Transverse colon (tissue), 4 donors: Measurements from ENCODE around the gene SWAP70. TPM values are rescaled to one million over a fixed set of nuclear protein-coding genes. Genes with fewer than 3 reads are reported as not detected.

ENCODE experiments used
- DNase-seq: peaks from one replicate; pipeline ENCODE4 v3.0.0-alpha.2; 2019
- H3K27ac ChIP-seq, 4 donors: fragments of 200-600 bp; sonication (generic); 2 replicates each; pipeline ENCODE4 v1.5.1; 2016 to 2018; ENCODE audit warnings: inconsistent platforms in 4 of 4
- H3K27me3 ChIP-seq: fragments of 200-600 bp; sonication (generic); 2 replicates; pipeline ENCODE4 v1.5.1; 2017; ENCODE audit warnings: inconsistent platforms
- H3K36me3 ChIP-seq, 4 donors: fragments of 200-600 bp; sonication (generic); 2 replicates each; pipeline ENCODE4 v1.5.1; 2017 to 2019; ENCODE audit warnings: inconsistent platforms in 4 of 4
- H3K4me1 ChIP-seq, 4 donors: fragments of 200-600 bp; sonication (generic); 2 replicates each; pipeline ENCODE4 v1.5.1; 2017 to 2020; ENCODE audit warnings: inconsistent platforms in 4 of 4
- H3K4me3 ChIP-seq, 4 donors: fragments of 200-600 bp; sonication (generic); 1 replicate in 1 of 4; 2 replicates in 3 of 4; pipeline versions ENCODE4 v1.5.1 to v1.6.1; 2017 to 2019; ENCODE audit warnings: inconsistent platforms in 4 of 4
- H3K9me3 ChIP-seq, 2 donors: fragments of 200-600 bp; sonication (generic); 2 replicates each; pipeline ENCODE4 v1.5.1; 2017 to 2019; ENCODE audit warnings: inconsistent platforms in 2 of 2
- EP300 ChIP-seq: sonication (generic); formaldehyde crosslinking; IDR thresholded peaks from one replicate; pipeline ENCODE4 v1.6.1; 2017; ENCODE audit warnings: antibody characterized with exemption, low read depth
- POLR2A ChIP-seq: fragments of 450-650 bp; IDR thresholded peaks from one replicate; pipeline ENCODE4 v1.6.1; 2016; ENCODE audit warnings: antibody characterized with exemption, mild to moderate bottlenecking, moderate library complexity
- POLR2AphosphoS5 ChIP-seq, 3 donors: sonication (generic); formaldehyde crosslinking; IDR thresholded peaks; one replicate each; pipeline ENCODE4 v1.6.1; 2016; ENCODE audit warnings: antibody characterized with exemption in 3 of 3
- WGBS, 2 donors: methylation state at CpG; one replicate each; pipeline ENCODE4 v1.1.5; 2018; ENCODE audit warnings: low coverage in 1 of 2; 5-methylcytosine and 5-hydroxymethylcytosine counted together
- in situ Hi-C, 4 donors: fragments of 200-750 bp; cut with MboI; loops; one replicate each; pipeline versions ENCODE4 v1.15.0 to v1.15.1; 2017; ENCODE audit warnings: low sequenced_read_pairs in 3 of 4, low pct_ligation_motif_present in 1 of 4, low pct_unique_long_range_greater_than_20kb in 1 of 4
- intact Hi-C: fragments of 100-400 bp; cut with DNase I; formaldehyde crosslinking; loops from one replicate; pipeline ENCODE4 v1.15.1; 2023; ENCODE audit warnings: low total_unique reads
- total RNA-seq, 4 donors: library from RNA; depleted of rRNA; stranded (reverse); fragments of >200 nt; gene quantifications; one replicate each; pipeline ENCODE4 v1.1.0, GENCODE V29; 2016
- TF ChIP-seq, protein P1 (sequence below), 5 experiments: fragments of 200-600 bp in 3 of 5; fragments of 450-650 bp in 2 of 5; sonication (generic) in 3 of 5; IDR thresholded peaks; 1 replicate in 2 of 5; 2 replicates in 3 of 5; pipeline ENCODE4 v1.5.1; 2016 to 2017; ENCODE audit warnings: antibody characterized with exemption in 5 of 5, inconsistent platforms in 3 of 5, mild to moderate bottlenecking in 2 of 5, moderate library complexity in 1 of 5

Gene SWAP70
- 10 to 100 TPM; 18.8 to 52.5 (median 29.1) TPM for total RNA-seq

- intact Hi-C loops: no loop called here
- no peaks in the 10 kb centered on the region for H3K9me3 ChIP-seq
- in situ Hi-C loops: loop anchor here in 1 of 4 donors (10.0 kb wide), 1 partner anchor 81 kb away; no protein-coding TSS in a partner anchor
- peaks cover 0 to 15% (median 6%) of the 10 kb centered on the region in 4 donors for H3K4me1 ChIP-seq
- no peaks in the 10 kb centered on the region for H3K36me3 ChIP-seq
- H3K4me3 ChIP-seq: peak within 1 kb of the TSS; percentile 60 to 99 (median 78)
- no peaks in the 10 kb centered on the region for H3K27me3 ChIP-seq
- TF ChIP-seq POLR2AphosphoS5 (IDR thresholded peaks at IDR 0.05) (peak; percentile 85 to 92 (median 88)), EP300 (no peak), POLR2A (peak; percentile 59)
- TF ChIP-seq, protein P1, sequence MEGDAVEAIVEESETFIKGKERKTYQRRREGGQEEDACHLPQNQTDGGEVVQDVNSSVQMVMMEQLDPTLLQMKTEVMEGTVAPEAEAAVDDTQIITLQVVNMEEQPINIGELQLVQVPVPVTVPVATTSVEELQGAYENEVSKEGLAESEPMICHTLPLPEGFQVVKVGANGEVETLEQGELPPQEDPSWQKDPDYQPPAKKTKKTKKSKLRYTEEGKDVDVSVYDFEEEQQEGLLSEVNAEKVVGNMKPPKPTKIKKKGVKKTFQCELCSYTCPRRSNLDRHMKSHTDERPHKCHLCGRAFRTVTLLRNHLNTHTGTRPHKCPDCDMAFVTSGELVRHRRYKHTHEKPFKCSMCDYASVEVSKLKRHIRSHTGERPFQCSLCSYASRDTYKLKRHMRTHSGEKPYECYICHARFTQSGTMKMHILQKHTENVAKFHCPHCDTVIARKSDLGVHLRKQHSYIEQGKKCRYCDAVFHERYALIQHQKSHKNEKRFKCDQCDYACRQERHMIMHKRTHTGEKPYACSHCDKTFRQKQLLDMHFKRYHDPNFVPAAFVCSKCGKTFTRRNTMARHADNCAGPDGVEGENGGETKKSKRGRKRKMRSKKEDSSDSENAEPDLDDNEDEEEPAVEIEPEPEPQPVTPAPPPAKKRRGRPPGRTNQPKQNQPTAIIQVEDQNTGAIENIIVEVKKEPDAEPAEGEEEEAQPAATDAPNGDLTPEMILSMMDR (IDR thresholded peaks at IDR 0.05): peak; percentile 44 to 85 (median 56)
- 0 to 2% methylated on average over 23 to 35 of the region's 38 CpGs for WGBS, 2 donors
- peak within 1 kb of the TSS; percentile 88 to 96 (median 92) for H3K27ac ChIP-seq
- peak; percentile 93 for DNase-seq
Observed at GRCh38 chr11:9663699-9664275, at the start of gene SWAP70. TSS of gene SWAP70 (plus strand) at chr11:9664077. CDS start at chr11:9664180, 103 bp downstream.

- no peak for TF ChIP-seq POLR2A
- TF ChIP-seq POLR2AphosphoS5 (IDR thresholded peaks at IDR 0.05): no peak
- peak overlapping the region in 3 of 4 donors; percentile 89 to 98 (median 97) for H3K27ac ChIP-seq
- in situ Hi-C loops: loop anchor here in 2 of 4 donors (10.0 kb wide), 3 partner anchors 80 to 140 kb away; no protein-coding TSS in a partner anchor
- H3K4me1 ChIP-seq: peaks cover 0 to 25% (median 9%) of the 10 kb centered on the region in 4 donors
- H3K36me3 ChIP-seq: no peaks in the 10 kb centered on the region
- no peak overlapping the region for H3K4me3 ChIP-seq
- intact Hi-C loops: loop anchor here (10.0 kb wide), 1 partner anchor 140 kb away; no protein-coding TSS in a partner anchor
- H3K27me3 ChIP-seq: no peaks in the 10 kb centered on the region
- 17 to 58% methylated on average over 1 to 2 of the region's 2 CpGs for WGBS, 2 donors
- DNase-seq: no peak
- H3K9me3 ChIP-seq: no peaks in the 10 kb centered on the region
Observed at GRCh38 chr11:9615031-9615451, 48.8 kb upstream of the SWAP70 start.

DNA sequence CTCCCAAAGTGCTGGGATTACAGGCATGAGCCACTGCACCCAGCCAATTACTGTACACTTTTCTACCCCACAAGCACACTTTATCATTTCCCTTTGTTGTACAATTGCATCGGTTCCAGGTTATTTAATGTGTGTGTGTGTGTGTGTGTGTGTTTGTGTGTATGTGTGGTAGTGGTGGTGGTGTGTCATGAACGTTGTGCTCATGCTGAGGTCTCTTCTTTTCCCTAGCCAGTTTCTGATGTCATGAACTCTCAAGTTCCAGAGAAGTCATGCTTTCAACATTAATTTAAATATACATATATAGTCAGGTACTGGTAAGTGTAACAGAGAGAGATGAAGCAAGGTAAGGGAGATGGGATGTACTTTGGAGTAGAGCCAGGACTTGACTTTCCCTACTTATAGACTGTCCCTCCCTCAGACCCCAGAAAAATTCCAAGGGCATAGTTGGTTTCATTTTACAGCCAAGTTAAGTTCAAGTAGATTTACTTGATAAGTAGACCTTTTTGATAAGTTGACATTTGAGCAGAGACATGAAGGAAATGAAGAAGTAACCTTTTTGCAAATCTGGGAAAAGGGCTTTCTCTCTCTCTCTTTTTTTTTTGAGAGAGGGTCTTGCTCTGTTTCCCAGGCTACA is 47.7 kb upstream of the SWAP70 start:
- no peak for DNase-seq
- Histone ChIP-seq H3K4me1 (peaks cover 0 to 25% (median 9%) of the 10 kb centered on the region in 4 donors), H3K9me3 (no peaks in the 10 kb centered on the region), H3K4me3 (no peak overlapping the region), H3K27ac (no peak overlapping the region), H3K36me3 (no peaks in the 10 kb centered on the region), H3K27me3 (no peaks in the 10 kb centered on the region)
- TF ChIP-seq EP300 (no peak), POLR2A (no peak), POLR2AphosphoS5 (IDR thresholded peaks at IDR 0.05) (no peak)
- TF ChIP-seq, protein P1 (IDR thresholded peaks at IDR 0.05): no peak
- WGBS, 2 donors: 32 to 50% methylated on average over 2 of the region's 2 CpGs
- intact Hi-C loops (loop anchor here (10.0 kb wide), 1 partner anchor 139 kb away; no protein-coding TSS in a partner anchor), in situ Hi-C loops (loop anchor here in 2 of 4 donors (10.0 kb wide), 3 partner anchors 81 to 139 kb away; no protein-coding TSS in a partner anchor)

DNA sequence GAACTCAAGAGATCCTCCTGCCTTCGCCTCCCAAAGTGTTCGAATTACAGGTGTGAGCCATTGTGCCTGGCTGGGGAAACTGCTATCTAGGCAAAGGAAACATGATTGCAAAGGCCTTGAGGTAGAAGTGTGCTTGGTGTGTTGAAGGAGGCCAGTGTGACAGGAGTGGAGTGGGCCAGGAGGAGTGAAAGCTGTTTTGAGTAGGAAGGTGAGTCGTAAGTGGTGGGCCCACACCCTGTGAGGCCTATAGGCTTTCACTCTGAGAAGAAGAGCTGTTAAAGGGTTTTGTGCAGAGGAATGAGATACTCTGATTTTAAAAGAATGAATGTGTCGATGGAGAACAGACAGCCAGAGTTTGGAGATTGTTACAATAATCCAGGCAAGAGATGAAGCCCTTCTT is 47.0 kb upstream of the SWAP70 start:
- 86 to 98% methylated on average over 2 to 4 of the region's 4 CpGs for WGBS, 2 donors
- Histone ChIP-seq H3K4me1 (peaks cover 0 to 25% (median 9%) of the 10 kb centered on the region in 4 donors), H3K9me3 (no peaks in the 10 kb centered on the region), H3K27ac (no peak overlapping the region), H3K4me3 (no peak overlapping the region), H3K27me3 (no peaks in the 10 kb centered on the region), H3K36me3 (no peaks in the 10 kb centered on the region)
- in situ Hi-C loops: loop anchor here in 2 of 4 donors (10.0 kb wide), 3 partner anchors 82 to 138 kb away; no protein-coding TSS in a partner anchor
- intact Hi-C loops: loop anchor here (10.0 kb wide), 1 partner anchor 138 kb away; no protein-coding TSS in a partner anchor
- DNase-seq: no peak
- TF ChIP-seq, protein P1 (IDR thresholded peaks at IDR 0.05): no peak
- TF ChIP-seq POLR2AphosphoS5 (IDR thresholded peaks at IDR 0.05) (no peak), EP300 (no peak), POLR2A (no peak)
